CD4-positive, alpha-beta memory T cell (primary cell): ENCODE measurements around the gene CALML6. TPM values are rescaled to one million over a fixed set of nuclear protein-coding genes. Genes with fewer than 3 reads are reported as not detected.

Experiments used
- CTCF ChIA-PET: fragments of 350-600 bp; sonication (Branson Sonifier 250); formaldehyde crosslinking; loops from one replicate; lab custom pipeline; 2021; ENCODE audit warnings: inconsistent platforms; ENCODE audit not compliant: partially characterized antibody; lab: Charles Lee
- POLR2A ChIA-PET: fragments of 350-600 bp; sonication (Branson Sonifier 250); formaldehyde crosslinking; loops from one replicate; lab custom pipeline; 2021; ENCODE audit not compliant: partially characterized antibody; lab: Charles Lee
- DNase-seq, 5 donors: peaks; one replicate each; pipeline versions ENCODE4 v3.0.0 to v3.0.0-alpha.2; 2020 to 2022; ENCODE audit warnings: mixed read lengths in 1 of 5
- H3K27ac ChIP-seq: one replicate; pipeline ENCODE4 v1.7.0; 2013; ENCODE audit warnings: low read depth, low read length
- H3K27me3 ChIP-seq: 2 replicates; pipeline ENCODE4 v1.7.0; 2013; ENCODE audit warnings: mild to moderate bottlenecking, low read length, moderate library complexity; ENCODE audit not compliant: insufficient read depth
- H3K36me3 ChIP-seq: 2 replicates; pipeline ENCODE4 v1.7.0; 2013; ENCODE audit warnings: mild to moderate bottlenecking, low read length, moderate library complexity; ENCODE audit not compliant: insufficient read depth
- H3K4me1 ChIP-seq: 2 replicates; pipeline ENCODE4 v1.7.0; 2013; ENCODE audit warnings: mild to moderate bottlenecking, low read length, moderate library complexity; ENCODE audit not compliant: insufficient read depth
- H3K4me3 ChIP-seq, 2 donors: one replicate each; pipeline ENCODE4 v1.7.0; 2013; ENCODE audit warnings: low read length in 2 of 2, mild to moderate bottlenecking in 1 of 2
- H3K9me3 ChIP-seq, 2 donors: one replicate each; pipeline ENCODE4 v1.7.0; 2013; ENCODE audit warnings: low read length in 2 of 2, control low read depth in 1 of 2; ENCODE audit not compliant: control insufficient read depth in 1 of 2
- H3K27ac Mint-ChIP-seq, 7 donors: one replicate each; pipeline ENCODE4 v1.8.0; 2020 to 2021; ENCODE audit warnings: mixed read lengths in 7 of 7, mild to moderate bottlenecking in 6 of 7, inconsistent platforms in 3 of 7, moderate library complexity in 3 of 7
- H3K27me3 Mint-ChIP-seq, 2 donors: one replicate each; pipeline ENCODE4 v1.8.0; 2020 to 2021; ENCODE audit warnings: mixed read lengths in 2 of 2
- H3K36me3 Mint-ChIP-seq, 2 donors: one replicate each; pipeline ENCODE4 v1.8.0; 2020 to 2021; ENCODE audit warnings: mixed read lengths in 2 of 2, inconsistent platforms in 1 of 2, mild to moderate bottlenecking in 1 of 2
- H3K4me1 Mint-ChIP-seq, 4 donors: one replicate each; pipeline ENCODE4 v1.8.0; 2020 to 2021; ENCODE audit warnings: mixed read lengths in 4 of 4, mild to moderate bottlenecking in 1 of 4
- H3K4me3 Mint-ChIP-seq, 8 donors: one replicate each; pipeline ENCODE4 v1.8.0; 2020 to 2021; ENCODE audit warnings: mixed read lengths in 8 of 8, mild to moderate bottlenecking in 7 of 8, moderate library complexity in 6 of 8, inconsistent platforms in 3 of 8
- H3K9me3 Mint-ChIP-seq, 8 donors: one replicate each; pipeline ENCODE4 v1.8.0; 2020 to 2021; ENCODE audit warnings: mixed read lengths in 8 of 8, mild to moderate bottlenecking in 5 of 8, inconsistent platforms in 3 of 8, moderate library complexity in 1 of 8
- intact Hi-C: fragments of 100-400 bp; cut with micrococcal nuclease; formaldehyde crosslinking; loops from one replicate; pipeline ENCODE4 v1.15.1; 2023
- polyA plus RNA-seq, 2 donors: library from polyadenylated mRNA; unstranded; fragments of 300-500 nt; fragmentation: Illumina TruSeq; gene quantifications; one replicate each; pipeline ENCODE4 v1.2.3, GENCODE V29; 2021
- total RNA-seq, 2 experiments: library from RNA; stranded (reverse); gene quantifications; one replicate each; pipeline ENCODE4 v1.2.3, GENCODE V29; 2021

Gene CALML6
- total and polyA plus RNA-seq, 4 experiments from 2014 or later: 0.44 to 0.78 TPM; not detected in 2

- no peak overlapping the region for H3K4me3 ChIP-seq
- ChIA-PET CTCF (no interaction called here), POLR2A (interaction anchor here (0.6 to 1.1 kb wide), 3 partner anchors 9 to 33 kb away, joined by 4 to 5 read pairs (median 4); no protein-coding TSS in a partner anchor)
- H3K36me3 ChIP-seq: peaks cover 28% of the 10 kb centered on the region
- Mint-ChIP-seq H3K27ac (peak overlapping the region in 6 of 7 donors; percentile 67 to 87 (median 80)), H3K9me3 (peaks cover 0 to 1% (median 0%) of the 10 kb centered on the region in 8 donors), H3K27me3 (no peaks in the 10 kb centered on the region), H3K4me3 (peak overlapping the region in 6 of 8 donors; percentile 25 to 80 (median 62)), H3K4me1 (peaks cover 62 to 92% (median 81%) of the 10 kb centered on the region in 4 donors), H3K36me3 (peaks cover 34 to 58% of the 10 kb centered on the region in 2 donors)
- H3K27me3 ChIP-seq: no peaks in the 10 kb centered on the region
- intact Hi-C loops: no loop called here
- no peaks in the 10 kb centered on the region for H3K9me3 ChIP-seq
- H3K4me1 ChIP-seq: peaks cover 87% of the 10 kb centered on the region
- no peak for DNase-seq
- H3K27ac ChIP-seq: peak overlapping the region; percentile 30
Measured at GRCh38 chr1:1875932-1876331, 39.1 kb upstream of the CALML6 start.

GRCh38 chr1:1876335-1876930, 38.6 kb upstream of the CALML6 start:
- H3K9me3 Mint-ChIP-seq: peaks cover 0 to 1% (median 0%) of the 10 kb centered on the region in 8 donors
- no peaks in the 10 kb centered on the region for H3K27me3 Mint-ChIP-seq
- peaks cover 34 to 60% of the 10 kb centered on the region in 2 donors for H3K36me3 Mint-ChIP-seq
- H3K27me3 ChIP-seq: no peaks in the 10 kb centered on the region
- intact Hi-C loops: no loop called here
- no peak for DNase-seq
- no peak overlapping the region for H3K4me3 ChIP-seq
- peak overlapping the region; percentile 58 to 87 (median 79) for H3K27ac Mint-ChIP-seq
- POLR2A ChIA-PET: interaction anchor here (0.6 to 1.1 kb wide), 2 partner anchors 9 to 33 kb away, joined by 4 to 5 read pairs; no protein-coding TSS in a partner anchor
- H3K9me3 ChIP-seq: no peaks in the 10 kb centered on the region
- peaks cover 88% of the 10 kb centered on the region for H3K4me1 ChIP-seq
- H3K4me3 Mint-ChIP-seq: peak overlapping the region in 6 of 8 donors; percentile 26 to 80 (median 62)
- H3K4me1 Mint-ChIP-seq: peaks cover 64 to 92% (median 80%) of the 10 kb centered on the region in 4 donors
- CTCF ChIA-PET: no interaction called here
- H3K27ac ChIP-seq: peak overlapping the region; percentile 30
- H3K36me3 ChIP-seq: peaks cover 28% of the 10 kb centered on the region

GRCh38 chr1:1877865-1878436, 37.1 kb upstream of the CALML6 start:
- intact Hi-C loops: no loop called here
- H3K9me3 ChIP-seq: no peaks in the 10 kb centered on the region
- Mint-ChIP-seq H3K4me3 (peak overlapping the region in 7 of 8 donors; percentile 10 to 70 (median 36)), H3K9me3 (peaks cover 0 to 3% (median 0%) of the 10 kb centered on the region in 8 donors), H3K27ac (peak overlapping the region; percentile 12 to 93 (median 44)), H3K4me1 (peaks cover 60 to 92% (median 78%) of the 10 kb centered on the region in 4 donors), H3K27me3 (no peaks in the 10 kb centered on the region), H3K36me3 (peaks cover 27 to 50% of the 10 kb centered on the region in 2 donors)
- H3K4me1 ChIP-seq: peaks cover 87% of the 10 kb centered on the region
- no peak overlapping the region for H3K4me3 ChIP-seq
- ChIA-PET POLR2A (interaction anchor here (0.8 to 1.5 kb wide), 2 partner anchors 11 to 98 kb away, joined by 3 read pairs; no protein-coding TSS in a partner anchor), CTCF (interaction anchor here (1.1 kb wide), 1 partner anchor 19 kb away, joined by 3 read pairs; no protein-coding TSS in a partner anchor)
- no peak for DNase-seq
- H3K36me3 ChIP-seq: peaks cover 20% of the 10 kb centered on the region
- no peak overlapping the region for H3K27ac ChIP-seq
- no peaks in the 10 kb centered on the region for H3K27me3 ChIP-seq

GRCh38 chr1:1879942-1880341, 35.1 kb upstream of the CALML6 start:
- Mint-ChIP-seq H3K27ac (peak overlapping the region in 1 of 7 donors; percentile 35), H3K4me3 (peak overlapping the region in 2 of 8 donors; percentile 43 to 47), H3K9me3 (peaks cover 0 to 3% (median 0%) of the 10 kb centered on the region in 8 donors), H3K36me3 (peaks cover 26 to 53% of the 10 kb centered on the region in 2 donors), H3K4me1 (peaks cover 60 to 93% (median 76%) of the 10 kb centered on the region in 4 donors), H3K27me3 (no peaks in the 10 kb centered on the region)
- no peak for DNase-seq
- H3K9me3 ChIP-seq: no peaks in the 10 kb centered on the region
- ChIA-PET POLR2A (no interaction called here), CTCF (interaction anchor here (1.0 to 1.6 kb wide), 2 partner anchors 9 to 26 kb away, joined by 3 to 5 read pairs; no protein-coding TSS in a partner anchor)
- H3K27me3 ChIP-seq: no peaks in the 10 kb centered on the region
- intact Hi-C loops: loop anchor here (10.0 kb wide), 1 partner anchor 55 kb away; no protein-coding TSS in a partner anchor
- peaks cover 92% of the 10 kb centered on the region for H3K4me1 ChIP-seq
- no peak overlapping the region for H3K4me3 ChIP-seq
- no peak overlapping the region for H3K27ac ChIP-seq
- peaks cover 14% of the 10 kb centered on the region for H3K36me3 ChIP-seq

- no peak for DNase-seq
- POLR2A ChIA-PET: interaction anchor here (1.6 kb wide), 1 partner anchor 11 kb away, joined by 7 read pairs; no protein-coding TSS in a partner anchor
- Histone ChIP-seq H3K9me3 (no peaks in the 10 kb centered on the region), H3K27ac (no peak overlapping the region), H3K27me3 (no peaks in the 10 kb centered on the region), H3K4me1 (peaks cover 90% of the 10 kb centered on the region), H3K36me3 (peaks cover 14% of the 10 kb centered on the region), H3K4me3 (no peak overlapping the region)
- CTCF ChIA-PET: interaction anchor here (1.1 to 1.6 kb wide), 2 partner anchors 25 to 26 kb away, joined by 3 to 5 read pairs; no protein-coding TSS in a partner anchor
- peaks cover 53 to 85% (median 69%) of the 10 kb centered on the region in 4 donors for H3K4me1 Mint-ChIP-seq
- peak overlapping the region; percentile 57 to 87 (median 77) for H3K27ac Mint-ChIP-seq
- H3K4me3 Mint-ChIP-seq: peak overlapping the region in 7 of 8 donors; percentile 14 to 75 (median 58)
- intact Hi-C loops: loop anchor here (10.0 kb wide), 1 partner anchor 56 kb away; no protein-coding TSS in a partner anchor
- H3K9me3 Mint-ChIP-seq: peaks cover 0 to 3% (median 0%) of the 10 kb centered on the region in 8 donors
- no peaks in the 10 kb centered on the region for H3K27me3 Mint-ChIP-seq
- H3K36me3 Mint-ChIP-seq: peaks cover 22 to 47% of the 10 kb centered on the region in 2 donors
Measured at GRCh38 chr1:1880617-1881312, 34.3 kb upstream of the CALML6 start.

- Histone ChIP-seq H3K4me3 (no peak overlapping the region), H3K27me3 (no peaks in the 10 kb centered on the region), H3K4me1 (peaks cover 90% of the 10 kb centered on the region), H3K9me3 (no peaks in the 10 kb centered on the region), H3K36me3 (peaks cover 6% of the 10 kb centered on the region), H3K27ac (no peak overlapping the region)
- Mint-ChIP-seq H3K27me3 (no peaks in the 10 kb centered on the region), H3K27ac (peak overlapping the region; percentile 26 to 88 (median 59)), H3K4me1 (peaks cover 50 to 81% (median 66%) of the 10 kb centered on the region in 4 donors), H3K36me3 (peaks cover 17 to 40% of the 10 kb centered on the region in 2 donors), H3K9me3 (peaks cover 0 to 3% (median 0%) of the 10 kb centered on the region in 8 donors), H3K4me3 (peak overlapping the region in 7 of 8 donors; percentile 28 to 75 (median 58))
- ChIA-PET CTCF (interaction anchor here (1.1 kb wide), 1 partner anchor 24 kb away, joined by 3 read pairs; no protein-coding TSS in a partner anchor), POLR2A (interaction anchor here (1.6 kb wide), 1 partner anchor 12 kb away, joined by 7 read pairs; no protein-coding TSS in a partner anchor)
- no peak for DNase-seq
- intact Hi-C loops: loop anchor here (10.0 kb wide), 1 partner anchor 57 kb away; no protein-coding TSS in a partner anchor
Measured at GRCh38 chr1:1881727-1882126, 33.3 kb upstream of the CALML6 start.
